DOHH2 (cell line): ENCODE measurements around the gene ZNF22.

Experiments
- H3F3A ChIP-seq: fragments of 200-600 bp; sonication (generic), shearing (Covaris generic); 2 replicates; pipeline ENCODE4 v1.6.0; 2016; ENCODE audit warnings: antibody characterized with exemption, mild to moderate bottlenecking; ENCODE audit not compliant: control insufficient read depth, insufficient read depth
- H3K27ac ChIP-seq: fragments of 200-600 bp; sonication (generic); 2 replicates; pipeline ENCODE4 v1.5.1; 2014; ENCODE audit warnings: low read depth, mild to moderate bottlenecking, low read length, moderate library complexity
- H3K27me3 ChIP-seq: fragments of 200-600 bp; sonication (generic); 2 replicates; pipeline ENCODE4 v1.6.1; 2014; ENCODE audit warnings: mild to moderate bottlenecking, low read length, mixed read lengths; ENCODE audit not compliant: control insufficient read depth
- H3K36me3 ChIP-seq: fragments of 200-600 bp; sonication (generic); 2 replicates; pipeline ENCODE4 v1.6.1; 2014; ENCODE audit warnings: mild to moderate bottlenecking, low read length, moderate library complexity, mixed read lengths; ENCODE audit not compliant: control insufficient read depth
- H3K4me1 ChIP-seq: fragments of 200-600 bp; sonication (generic); 2 replicates; pipeline ENCODE4 v1.6.1; 2014; ENCODE audit warnings: mild to moderate bottlenecking, low read length, mixed read lengths; ENCODE audit not compliant: control insufficient read depth
- H3K4me2 ChIP-seq: fragments of 200-600 bp; sonication (generic); 2 replicates; pipeline ENCODE4 v1.6.0; 2014; ENCODE audit warnings: mild to moderate bottlenecking, low read length, moderate library complexity
- H3K4me3 ChIP-seq: fragments of 200-600 bp; sonication (generic); 2 replicates; pipeline ENCODE4 v1.5.1; 2014; ENCODE audit warnings: mild to moderate bottlenecking, low read length, mixed read lengths
- H3K79me2 ChIP-seq: fragments of 200-600 bp; sonication (generic); 2 replicates; pipeline ENCODE4 v1.6.1; 2014; ENCODE audit warnings: mild to moderate bottlenecking, low read length, mixed read lengths; ENCODE audit not compliant: control insufficient read depth
- H3K9me2 ChIP-seq: fragments of 200-600 bp; sonication (generic); replicated peaks from 2 replicates; pipeline ENCODE4 v1.6.1; 2014; ENCODE audit warnings: mild to moderate bottlenecking, low read length, mixed read lengths; ENCODE audit not compliant: control insufficient read depth
- H3K9me3 ChIP-seq: fragments of 200-600 bp; sonication (generic); 2 replicates; pipeline ENCODE4 v1.6.1; 2014; ENCODE audit warnings: antibody characterized with exemption, low read length, mixed read lengths; ENCODE audit not compliant: control insufficient read depth, insufficient read depth
- H4K20me1 ChIP-seq: fragments of 200-600 bp; sonication (generic); 2 replicates; pipeline ENCODE4 v1.6.0; 2014; ENCODE audit warnings: low read depth, mild to moderate bottlenecking, antibody characterized with exemption, low read length, moderate library complexity; ENCODE audit not compliant: control insufficient read depth, insufficient read depth
- CTCF ChIP-seq: fragments of 200-600 bp; sonication (generic); IDR thresholded peaks from one replicate; pipeline ENCODE4 v1.5.1; 2014; ENCODE audit warnings: antibody characterized with exemption, mild to moderate bottlenecking, low read depth, low read length; ENCODE audit not compliant: poor library complexity, severe bottlenecking
- EZH2phosphoT487 ChIP-seq: fragments of 200-600 bp; sonication (generic); IDR thresholded peaks from 2 replicates; pipeline ENCODE4 v1.6.1; 2017; ENCODE audit warnings: borderline replicate concordance, mild to moderate bottlenecking, antibody characterized with exemption, low read length, moderate library complexity, mixed read lengths

The ZNF22 gene

GRCh38 chr10:44976352-44977198, 24.1 kb upstream of the ZNF22 start:
- H3K27ac ChIP-seq: no peak overlapping the region
- no peaks in the 10 kb centered on the region for H3K79me2 ChIP-seq
- no peaks in the 10 kb centered on the region for H3K36me3 ChIP-seq
- no peak overlapping the region for H3K4me3 ChIP-seq
- H4K20me1 ChIP-seq: no peaks in the 10 kb centered on the region
- no peaks in the 10 kb centered on the region for H3K9me3 ChIP-seq
- H3K27me3 ChIP-seq: peaks cover 19% of the 10 kb centered on the region
- TF ChIP-seq EZH2phosphoT487: no peak
- TF ChIP-seq CTCF: no peak
- no peak overlapping the region for H3K4me2 ChIP-seq
- no peaks in the 10 kb centered on the region for H3K9me2 ChIP-seq
- no peaks in the 10 kb centered on the region for H3F3A ChIP-seq
- peaks cover 35% of the 10 kb centered on the region for H3K4me1 ChIP-seq

- Histone ChIP-seq H3K4me2 (no peak overlapping the region), H3K36me3 (no peaks in the 10 kb centered on the region), H3K27ac (no peak overlapping the region), H4K20me1 (no peaks in the 10 kb centered on the region), H3K27me3 (peaks cover 19% of the 10 kb centered on the region), H3F3A (no peaks in the 10 kb centered on the region), H3K9me3 (no peaks in the 10 kb centered on the region), H3K79me2 (no peaks in the 10 kb centered on the region), H3K4me1 (peaks cover 35% of the 10 kb centered on the region), H3K4me3 (no peak overlapping the region), H3K9me2 (no peaks in the 10 kb centered on the region)
- TF ChIP-seq EZH2phosphoT487 (no peak), CTCF (no peak)
Observed at GRCh38 chr10:44977287-44978212, 23.2 kb upstream of the ZNF22 start.

GRCh38 chr10:44978213-44978569, 22.5 kb upstream of the ZNF22 start:
- H3K4me2 ChIP-seq: peak overlapping the region; percentile 35
- no peaks in the 10 kb centered on the region for H3K36me3 ChIP-seq
- H3K4me1 ChIP-seq: peaks cover 33% of the 10 kb centered on the region
- H3K9me3 ChIP-seq: no peaks in the 10 kb centered on the region
- H3K79me2 ChIP-seq: no peaks in the 10 kb centered on the region
- H3K27ac ChIP-seq: no peak overlapping the region
- no peak for TF ChIP-seq CTCF
- no peak for TF ChIP-seq EZH2phosphoT487
- no peaks in the 10 kb centered on the region for H3F3A ChIP-seq
- no peaks in the 10 kb centered on the region for H3K9me2 ChIP-seq
- H3K4me3 ChIP-seq: no peak overlapping the region
- no peaks in the 10 kb centered on the region for H4K20me1 ChIP-seq
- peaks cover 19% of the 10 kb centered on the region for H3K27me3 ChIP-seq
